Smooth muscle cell (in vitro differentiated cells): ENCODE measurements around the gene DBH. TPM values are rescaled to one million over a fixed set of nuclear protein-coding genes. Genes with fewer than 3 reads are reported as not detected.

Experiments
- DNase-seq: peaks from one replicate; lab custom pipeline; 2025; ENCODE audit not compliant: unreplicated experiment; lab: John Stamatoyannopoulos, UW
- H2AFZ ChIP-seq: fragments of 200-600 bp; sonication (generic); 2 replicates; pipeline ENCODE4 v1.6.0; 2016; ENCODE audit warnings: antibody characterized with exemption, low read depth, mild to moderate bottlenecking
- H3F3A ChIP-seq: fragments of 200-600 bp; sonication (generic); 2 replicates; pipeline ENCODE4 v1.6.0; 2017; ENCODE audit warnings: antibody characterized with exemption, low read depth
- H3K27ac ChIP-seq: fragments of 200-600 bp; sonication (generic); 2 replicates; pipeline ENCODE4 v1.5.1; 2016; ENCODE audit warnings: low read depth, mild to moderate bottlenecking
- H3K27me3 ChIP-seq: fragments of 200-600 bp; sonication (generic); 2 replicates; pipeline ENCODE4 v1.6.1; 2016; ENCODE audit warnings: low read depth, mild to moderate bottlenecking
- H3K36me3 ChIP-seq: fragments of 200-600 bp; sonication (generic); 2 replicates; pipeline ENCODE4 v1.5.1; 2016; ENCODE audit warnings: low read depth
- H3K4me1 ChIP-seq: fragments of 200-600 bp; sonication (generic); 2 replicates; pipeline ENCODE4 v1.5.1; 2016; ENCODE audit warnings: low read depth
- H3K4me2 ChIP-seq: fragments of 200-600 bp; sonication (generic); 2 replicates; pipeline ENCODE4 v1.6.0; 2016; ENCODE audit warnings: mild to moderate bottlenecking
- H3K4me3 ChIP-seq: fragments of 200-600 bp; sonication (generic); 2 replicates; pipeline ENCODE4 v1.5.1; 2016; ENCODE audit warnings: mild to moderate bottlenecking
- H3K79me2 ChIP-seq: fragments of 200-600 bp; sonication (generic); 2 replicates; pipeline ENCODE4 v1.6.0; 2016; ENCODE audit warnings: low read depth, mild to moderate bottlenecking
- H3K9ac ChIP-seq: fragments of 200-600 bp; sonication (generic); 2 replicates; pipeline ENCODE4 v1.6.0; 2016; ENCODE audit warnings: low read depth
- H3K9me3 ChIP-seq: fragments of 200-600 bp; sonication (generic); replicated peaks from 2 replicates; pipeline ENCODE4 v1.5.1; 2016; ENCODE audit warnings: low read depth
- H4K20me1 ChIP-seq: fragments of 200-600 bp; sonication (generic); 2 replicates; pipeline ENCODE4 v1.6.0; 2016; ENCODE audit warnings: low read depth
- WGBS: methylation state at CpG from one replicate; pipeline ENCODE4 v1.1.7; 2016; ENCODE audit warnings: low lambda C conversion rate; 5-methylcytosine and 5-hydroxymethylcytosine counted together
- polyA plus RNA-seq: library from polyadenylated mRNA; unstranded; fragments of >200 nt; fragmentation: Nextera tagmentation; extraction: Ambion mirVana; gene quantifications from 2 replicates; pipeline ENCODE4 v1.2.1, GENCODE V29; 2016
- total RNA-seq: library from RNA; depleted of rRNA; stranded (reverse); fragments of >200 nt; gene quantifications from 2 replicates; pipeline ENCODE4 v1.2.3, GENCODE V29; 2014
- TF ChIP-seq, protein P1 (sequence below): fragments of 200-600 bp; sonication (generic); IDR thresholded peaks from 2 replicates; pipeline ENCODE4 v1.5.1; 2017; ENCODE audit warnings: borderline replicate concordance, mild to moderate bottlenecking, antibody characterized with exemption; ENCODE audit not compliant: insufficient read depth, poor library complexity, severe bottlenecking

DBH gene
- total and polyA plus RNA-seq, 2 experiments from 2014 or later: 0.22 TPM; not detected in 1

- peaks cover 29% of the 10 kb centered on the region for H3K27me3 ChIP-seq
- no peak overlapping the region for H3K4me3 ChIP-seq
- no peaks in the 10 kb centered on the region for H4K20me1 ChIP-seq
- no peaks in the 10 kb centered on the region for H3F3A ChIP-seq
- no peak overlapping the region for H3K27ac ChIP-seq
- H3K36me3 ChIP-seq: no peaks in the 10 kb centered on the region
- H2AFZ ChIP-seq: no peak overlapping the region
- no peaks in the 10 kb centered on the region for H3K4me1 ChIP-seq
- H3K9me3 ChIP-seq: no peaks in the 10 kb centered on the region
- no peak overlapping the region for H3K9ac ChIP-seq
- no peak overlapping the region for H3K4me2 ChIP-seq
- TF ChIP-seq, protein P1, sequence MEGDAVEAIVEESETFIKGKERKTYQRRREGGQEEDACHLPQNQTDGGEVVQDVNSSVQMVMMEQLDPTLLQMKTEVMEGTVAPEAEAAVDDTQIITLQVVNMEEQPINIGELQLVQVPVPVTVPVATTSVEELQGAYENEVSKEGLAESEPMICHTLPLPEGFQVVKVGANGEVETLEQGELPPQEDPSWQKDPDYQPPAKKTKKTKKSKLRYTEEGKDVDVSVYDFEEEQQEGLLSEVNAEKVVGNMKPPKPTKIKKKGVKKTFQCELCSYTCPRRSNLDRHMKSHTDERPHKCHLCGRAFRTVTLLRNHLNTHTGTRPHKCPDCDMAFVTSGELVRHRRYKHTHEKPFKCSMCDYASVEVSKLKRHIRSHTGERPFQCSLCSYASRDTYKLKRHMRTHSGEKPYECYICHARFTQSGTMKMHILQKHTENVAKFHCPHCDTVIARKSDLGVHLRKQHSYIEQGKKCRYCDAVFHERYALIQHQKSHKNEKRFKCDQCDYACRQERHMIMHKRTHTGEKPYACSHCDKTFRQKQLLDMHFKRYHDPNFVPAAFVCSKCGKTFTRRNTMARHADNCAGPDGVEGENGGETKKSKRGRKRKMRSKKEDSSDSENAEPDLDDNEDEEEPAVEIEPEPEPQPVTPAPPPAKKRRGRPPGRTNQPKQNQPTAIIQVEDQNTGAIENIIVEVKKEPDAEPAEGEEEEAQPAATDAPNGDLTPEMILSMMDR: no peak
- no peaks in the 10 kb centered on the region for H3K79me2 ChIP-seq
- no peak for DNase-seq
- WGBS: 82% methylated on average over 10 of the region's 10 CpGs
These were observed 22.1 kb upstream of the DBH start for GRCh38 chr9:133614056-133614455.

DNA sequence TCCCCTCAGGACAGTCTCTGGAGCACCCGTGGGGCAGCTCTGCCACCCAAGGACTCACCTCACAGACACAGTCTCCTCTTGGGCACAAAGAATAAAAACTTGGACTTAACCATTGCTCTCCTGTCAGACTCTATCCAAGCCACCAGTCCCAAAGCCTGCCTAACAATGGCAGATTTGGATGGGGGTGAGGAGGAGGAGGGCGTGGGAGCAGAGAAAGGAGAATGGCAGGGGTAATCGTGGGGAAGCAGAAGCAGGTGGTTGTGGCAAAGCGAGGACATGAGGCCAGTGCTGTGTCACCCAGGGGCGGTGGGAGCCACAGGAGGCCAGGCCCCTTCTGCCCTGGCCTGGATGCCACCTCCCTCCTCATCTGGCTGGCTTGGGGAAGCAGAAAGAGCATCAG lies 21.5 kb upstream of the DBH start:
- Histone ChIP-seq H3K4me3 (no peak overlapping the region), H3K9ac (no peak overlapping the region), H2AFZ (no peak overlapping the region), H3K9me3 (no peaks in the 10 kb centered on the region), H3K27ac (no peak overlapping the region), H4K20me1 (no peaks in the 10 kb centered on the region), H3K4me1 (no peaks in the 10 kb centered on the region), H3K36me3 (no peaks in the 10 kb centered on the region), H3F3A (no peaks in the 10 kb centered on the region), H3K4me2 (no peak overlapping the region), H3K79me2 (no peaks in the 10 kb centered on the region), H3K27me3 (peaks cover 29% of the 10 kb centered on the region)
- TF ChIP-seq, protein P1: no peak
- WGBS: 89% methylated on average over 5 of the region's 5 CpGs
- no peak for DNase-seq

GRCh38 chr9:133615186-133615585 lies 21.0 kb upstream of the DBH start:
- H3K36me3 ChIP-seq: no peaks in the 10 kb centered on the region
- no peaks in the 10 kb centered on the region for H3K4me1 ChIP-seq
- H3K27ac ChIP-seq: no peak overlapping the region
- DNase-seq: no peak
- H3F3A ChIP-seq: no peaks in the 10 kb centered on the region
- H3K79me2 ChIP-seq: no peaks in the 10 kb centered on the region
- H3K27me3 ChIP-seq: peaks cover 29% of the 10 kb centered on the region
- TF ChIP-seq, protein P1: no peak
- 82% methylated on average over 16 of the region's 16 CpGs for WGBS
- no peaks in the 10 kb centered on the region for H3K9me3 ChIP-seq
- no peaks in the 10 kb centered on the region for H4K20me1 ChIP-seq
- no peak overlapping the region for H3K9ac ChIP-seq
- H3K4me3 ChIP-seq: no peak overlapping the region
- no peak overlapping the region for H3K4me2 ChIP-seq
- H2AFZ ChIP-seq: no peak overlapping the region

GRCh38 chr9:133615606-133616188 lies 20.5 kb upstream of the DBH start:
- no peak overlapping the region for H3K9ac ChIP-seq
- H3K4me3 ChIP-seq: no peak overlapping the region
- no peak overlapping the region for H3K4me2 ChIP-seq
- H2AFZ ChIP-seq: no peak overlapping the region
- H3K27me3 ChIP-seq: peaks cover 29% of the 10 kb centered on the region
- no peaks in the 10 kb centered on the region for H3K79me2 ChIP-seq
- H3K36me3 ChIP-seq: no peaks in the 10 kb centered on the region
- TF ChIP-seq, protein P1: no peak
- H3K27ac ChIP-seq: no peak overlapping the region
- no peak for DNase-seq
- H4K20me1 ChIP-seq: no peaks in the 10 kb centered on the region
- WGBS: 87% methylated on average over 13 of the region's 13 CpGs
- H3K4me1 ChIP-seq: no peaks in the 10 kb centered on the region
- no peaks in the 10 kb centered on the region for H3K9me3 ChIP-seq
- no peaks in the 10 kb centered on the region for H3F3A ChIP-seq
